ENCODE measurements around the gene FAM118A. TPM values are rescaled to one million over a fixed set of nuclear protein-coding genes. Genes with fewer than 3 reads are reported as not detected.
A peak's percentile ranks its signal among the peaks of the same experiment; 100 is the strongest.

The FAM118A gene
- total RNA-seq, 2 donors from 2014 or later, result 13.0 to 149 TPM

DNA sequence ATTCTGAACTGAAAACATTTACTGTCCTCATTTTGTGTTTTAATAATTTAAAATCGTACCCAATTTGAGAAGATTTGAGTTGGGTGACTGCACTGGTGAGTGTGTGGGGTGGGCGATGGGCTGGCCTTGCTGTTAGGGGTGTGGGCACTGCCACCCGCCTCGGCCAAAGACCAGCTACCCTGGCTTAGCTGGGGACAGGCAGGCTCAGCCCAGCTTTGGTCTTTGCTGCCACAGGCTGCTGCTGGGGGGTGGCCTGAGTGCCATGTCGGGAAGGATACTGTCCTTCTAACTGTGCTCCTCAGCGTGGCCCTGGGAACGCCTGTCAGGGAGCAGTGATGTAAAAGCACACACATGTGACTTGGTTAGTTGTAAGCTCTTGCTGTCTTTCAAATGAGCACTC, 22.3 kb downstream of the FAM118A start:
- ATAC-seq (no peak), DNase-seq (no peak)
- Histone ChIP-seq H3K4me3 (no peak overlapping the region), H3K27me3 (no peaks in the 10 kb centered on the region), H3K36me3 (replicated peaks in 1 of 2; ENCODE audit: insufficient read depth in 1 of 2, low read depth in 2 of 2) (peaks cover 4 to 13% of the 10 kb centered on the region in 2 donors), H3K9me3 (no peaks in the 10 kb centered on the region), H3K4me1 (no peaks in the 10 kb centered on the region), H3K27ac (no peak overlapping the region)
- TF ChIP-seq, protein P1, sequence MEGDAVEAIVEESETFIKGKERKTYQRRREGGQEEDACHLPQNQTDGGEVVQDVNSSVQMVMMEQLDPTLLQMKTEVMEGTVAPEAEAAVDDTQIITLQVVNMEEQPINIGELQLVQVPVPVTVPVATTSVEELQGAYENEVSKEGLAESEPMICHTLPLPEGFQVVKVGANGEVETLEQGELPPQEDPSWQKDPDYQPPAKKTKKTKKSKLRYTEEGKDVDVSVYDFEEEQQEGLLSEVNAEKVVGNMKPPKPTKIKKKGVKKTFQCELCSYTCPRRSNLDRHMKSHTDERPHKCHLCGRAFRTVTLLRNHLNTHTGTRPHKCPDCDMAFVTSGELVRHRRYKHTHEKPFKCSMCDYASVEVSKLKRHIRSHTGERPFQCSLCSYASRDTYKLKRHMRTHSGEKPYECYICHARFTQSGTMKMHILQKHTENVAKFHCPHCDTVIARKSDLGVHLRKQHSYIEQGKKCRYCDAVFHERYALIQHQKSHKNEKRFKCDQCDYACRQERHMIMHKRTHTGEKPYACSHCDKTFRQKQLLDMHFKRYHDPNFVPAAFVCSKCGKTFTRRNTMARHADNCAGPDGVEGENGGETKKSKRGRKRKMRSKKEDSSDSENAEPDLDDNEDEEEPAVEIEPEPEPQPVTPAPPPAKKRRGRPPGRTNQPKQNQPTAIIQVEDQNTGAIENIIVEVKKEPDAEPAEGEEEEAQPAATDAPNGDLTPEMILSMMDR (IDR thresholded peaks at IDR 0.05), result no peak
- TF ChIP-seq POLR2A (IDR thresholded peaks at IDR 0.05), result no peak
- 83 to 88% methylated on average over 1 to 7 of the region's 7 CpGs for WGBS, 2 donors
- intact Hi-C loops (cut with DNase I), result no loop called here

DNA sequence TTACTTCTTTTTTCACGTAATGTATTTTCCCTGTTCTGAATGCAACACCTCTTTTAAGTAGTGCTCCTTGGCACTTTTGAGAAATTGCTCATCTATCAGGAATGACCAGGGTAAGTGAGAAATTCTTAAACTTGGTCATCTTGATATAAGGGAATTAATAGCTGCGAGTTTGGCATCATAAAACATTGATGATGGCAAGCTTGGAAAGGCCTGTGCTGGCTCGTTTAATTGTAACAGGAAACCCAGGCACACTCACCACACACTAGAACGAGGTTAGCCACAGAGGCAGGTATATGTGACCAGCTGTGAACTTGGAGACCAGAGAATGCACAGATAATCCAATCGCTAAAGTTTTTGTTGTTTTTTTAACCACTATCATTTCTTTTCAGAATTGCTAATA, 24.3 kb downstream of the FAM118A start:
- TF ChIP-seq POLR2A (IDR thresholded peaks at IDR 0.05), result no peak
- TF ChIP-seq, protein P1 (IDR thresholded peaks at IDR 0.05), result no peak
- ATAC-seq, result no peak
- H3K4me1 ChIP-seq, result no peaks in the 10 kb centered on the region
- no peak for DNase-seq
- H3K27me3 ChIP-seq, result no peaks in the 10 kb centered on the region
- intact Hi-C loops (cut with DNase I), result no loop called here
- no peak overlapping the region for H3K27ac ChIP-seq
- H3K4me3 ChIP-seq, result no peak overlapping the region
- 66 to 72% methylated on average over 5 of the region's 5 CpGs for WGBS, 2 donors
- H3K9me3 ChIP-seq, result no peaks in the 10 kb centered on the region
- peaks cover 4 to 16% of the 10 kb centered on the region in 2 donors for H3K36me3 ChIP-seq (replicated peaks in 1 of 2; ENCODE audit: insufficient read depth in 1 of 2, low read depth in 2 of 2)

DNA sequence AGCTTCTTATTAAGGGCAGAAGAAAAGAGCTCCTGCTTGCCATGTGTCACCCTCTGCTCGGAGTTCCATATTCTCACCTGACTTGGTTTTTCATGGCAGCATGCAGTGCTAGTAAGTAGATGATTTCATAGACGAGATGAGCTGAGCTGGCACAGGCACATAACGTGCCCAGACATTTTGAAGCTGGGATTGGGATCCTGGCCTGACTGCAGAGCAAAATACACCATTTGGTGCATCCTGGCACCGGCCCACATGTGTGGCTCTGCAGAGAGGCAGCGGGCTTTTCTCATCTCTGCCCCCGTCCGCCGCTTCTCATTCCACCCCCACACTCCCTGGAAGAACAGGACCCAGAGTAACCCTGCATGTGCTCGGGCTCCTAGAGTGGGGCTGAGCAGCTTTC, 24.8 kb downstream of the FAM118A start:
- DNase-seq, result no peak

DNA sequence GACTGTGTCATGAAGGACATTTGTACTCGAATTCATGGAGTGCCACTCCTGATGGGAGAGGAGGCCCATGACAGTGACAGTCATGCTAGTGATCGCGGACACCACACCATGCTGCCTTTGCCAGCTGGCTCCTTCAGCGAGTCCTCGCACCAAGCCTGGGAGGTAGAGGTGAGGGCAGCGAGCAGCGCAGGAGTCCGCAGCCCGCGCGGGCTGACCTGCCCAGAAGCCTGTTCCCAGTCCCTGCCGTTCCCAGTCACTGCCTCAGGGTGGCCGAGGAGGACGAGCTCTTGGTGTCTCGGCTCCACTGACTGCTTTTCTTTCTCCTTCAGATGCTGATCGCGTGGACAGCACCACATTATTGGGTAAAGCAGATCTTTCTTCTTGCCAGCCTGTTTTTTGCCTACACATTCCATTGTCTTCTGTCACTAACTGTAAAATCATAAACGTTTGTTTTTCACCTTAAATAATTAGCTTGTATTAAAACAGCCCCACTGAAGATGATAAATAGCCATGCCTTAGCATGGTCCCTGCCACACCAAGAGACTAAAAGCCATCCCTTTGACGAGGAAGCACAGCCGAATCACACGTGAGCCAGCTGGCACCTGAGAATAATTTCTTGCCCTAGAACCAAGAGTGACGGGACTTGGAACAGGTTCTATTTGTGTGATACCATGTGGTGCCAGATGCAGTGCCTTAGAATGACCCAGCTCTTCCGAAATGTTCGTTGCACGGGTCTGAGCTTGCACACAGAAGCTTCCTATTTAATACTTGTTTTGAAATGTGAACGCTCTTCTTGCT, 25.5 kb downstream of the FAM118A start:
- ATAC-seq (peak; percentile 35), DNase-seq (no peak)
- Histone ChIP-seq H3K9me3 (no peaks in the 10 kb centered on the region), H3K27me3 (no peaks in the 10 kb centered on the region), H3K27ac (no peak overlapping the region), H3K36me3 (replicated peaks in 1 of 2; ENCODE audit: insufficient read depth in 1 of 2, low read depth in 2 of 2) (peaks cover 4 to 16% of the 10 kb centered on the region in 2 donors), H3K4me1 (no peaks in the 10 kb centered on the region), H3K4me3 (no peak overlapping the region)
- TF ChIP-seq, protein P1 (IDR thresholded peaks at IDR 0.05), result no peak
- TF ChIP-seq POLR2A (IDR thresholded peaks at IDR 0.05), result no peak
- intact Hi-C loops (cut with DNase I), result no loop called here
- WGBS, 2 donors, result 77 to 83% methylated on average over 21 to 26 of the region's 26 CpGs

More for the DNA sequence above, 24.8 kb downstream of the FAM118A start:
- no peak overlapping the region for H3K4me3 ChIP-seq
- no peaks in the 10 kb centered on the region for H3K9me3 ChIP-seq
- TF ChIP-seq POLR2A (IDR thresholded peaks at IDR 0.05), result no peak
- TF ChIP-seq, protein P1 (IDR thresholded peaks at IDR 0.05), result no peak
- intact Hi-C loops (cut with DNase I), result no loop called here
- 83 to 93% methylated on average over 8 to 9 of the region's 9 CpGs for WGBS, 2 donors
- no peaks in the 10 kb centered on the region for H3K27me3 ChIP-seq
- ATAC-seq, result no peak
- H3K36me3 ChIP-seq (replicated peaks in 1 of 2; ENCODE audit: insufficient read depth in 1 of 2, low read depth in 2 of 2), result peaks cover 4 to 16% of the 10 kb centered on the region in 2 donors
- H3K4me1 ChIP-seq, result no peaks in the 10 kb centered on the region
- no peak overlapping the region for H3K27ac ChIP-seq
